ENCODE data around the gene TIGD3.

GRCh38 chr11:65398362-65398910 lies 43.9 kb downstream of the TIGD3 start:
- TF ChIP-seq POLR2A (IDR thresholded peaks at IDR 0.05; ENCODE audit: low read length) (no peak), GATA1 (IDR thresholded peaks at IDR 0.05; ENCODE audit: low read depth, low read length) (no peak)
